GM04504 (cell line): ENCODE data around the gene RABEP1.
A peak's percentile ranks its signal among the peaks of the same experiment; 100 is the strongest.
"Not testable (repeated sequence)": the region's sequence is repeated elsewhere in the genome, so short reads cannot be mapped to it uniquely, and the experiment has no call there.

Experiments
- DNase-seq: peaks from one replicate; pipeline ENCODE4 v3.0.0-alpha.2; 2012; ENCODE audit warnings: low read depth

The RABEP1 gene

GRCh38 chr17:5281814-5282641, at the start of gene RABEP1:
Gene RABEP1, plus strand, starts transcription at chr17:5282284. Its CDS starts 203 bp downstream, at chr17:5282487.
- DNase-seq = peak; percentile 71

- DNase-seq = not testable (repeated sequence)
Observed at GRCh38 chr17:5233492-5233891, 48.6 kb upstream of the RABEP1 start.

- no peak for DNase-seq
Observed at GRCh38 chr17:5234645-5235576, 47.2 kb upstream of the RABEP1 start, which contains the start of gene SCIMP. Gene SCIMP, minus strand, starts transcription at chr17:5234860. Its CDS starts 105 bp downstream, at chr17:5234755.

GRCh38 chr17:5236938-5237540, 45.0 kb upstream of the RABEP1 start:
- no peak for DNase-seq

GRCh38 chr17:5237541-5238016, 44.5 kb upstream of the RABEP1 start:
- peak; percentile 33 for DNase-seq

- no peak for DNase-seq
Observed at GRCh38 chr17:5238333-5238732, 43.8 kb upstream of the RABEP1 start.

GRCh38 chr17:5239769-5240168, 42.3 kb upstream of the RABEP1 start:
- not testable (repeated sequence) for DNase-seq

- DNase-seq = no peak
Observed at GRCh38 chr17:5241861-5242671, 40.0 kb upstream of the RABEP1 start.

GRCh38 chr17:5247621-5248020, 34.5 kb upstream of the RABEP1 start:
- no peak for DNase-seq

GRCh38 chr17:5248821-5249479, 33.1 kb upstream of the RABEP1 start:
- no peak for DNase-seq

GRCh38 chr17:5249615-5250014, 32.5 kb upstream of the RABEP1 start:
- peak; percentile 50 for DNase-seq

- no peak for DNase-seq
Observed at GRCh38 chr17:5254414-5254813, 27.7 kb upstream of the RABEP1 start.

- no peak for DNase-seq
Observed at GRCh38 chr17:5254903-5255521, 27.1 kb upstream of the RABEP1 start.

- no peak for DNase-seq
Observed at GRCh38 chr17:5257124-5257523, 25.0 kb upstream of the RABEP1 start.

GRCh38 chr17:5260542-5260941, 21.5 kb upstream of the RABEP1 start:
- DNase-seq = no peak

- no peak for DNase-seq
Observed at GRCh38 chr17:5262416-5262991, 19.6 kb upstream of the RABEP1 start.

- no peak for DNase-seq
Observed at GRCh38 chr17:5263441-5263840, 18.6 kb upstream of the RABEP1 start.

- DNase-seq = no peak
Observed at GRCh38 chr17:5264893-5265292, 17.2 kb upstream of the RABEP1 start.

GRCh38 chr17:5269241-5269960, 12.7 kb upstream of the RABEP1 start:
- DNase-seq = no peak
